Embryonic facial prominence (tissue), 1 donor: ENCODE results near the gene AP4M1.
A peak's percentile ranks its signal among the peaks of the same experiment; 100 is the strongest.
"Not testable (repeated sequence)": the region's sequence is repeated elsewhere in the genome, so short reads cannot be mapped to it uniquely, and the experiment has no call there.

Experiments used
- DNase-seq: peaks from one replicate; pipeline ENCODE4 v3.0.0-alpha.2; 2016; ENCODE audit errors: extremely low spot score

AP4M1 gene

DNA sequence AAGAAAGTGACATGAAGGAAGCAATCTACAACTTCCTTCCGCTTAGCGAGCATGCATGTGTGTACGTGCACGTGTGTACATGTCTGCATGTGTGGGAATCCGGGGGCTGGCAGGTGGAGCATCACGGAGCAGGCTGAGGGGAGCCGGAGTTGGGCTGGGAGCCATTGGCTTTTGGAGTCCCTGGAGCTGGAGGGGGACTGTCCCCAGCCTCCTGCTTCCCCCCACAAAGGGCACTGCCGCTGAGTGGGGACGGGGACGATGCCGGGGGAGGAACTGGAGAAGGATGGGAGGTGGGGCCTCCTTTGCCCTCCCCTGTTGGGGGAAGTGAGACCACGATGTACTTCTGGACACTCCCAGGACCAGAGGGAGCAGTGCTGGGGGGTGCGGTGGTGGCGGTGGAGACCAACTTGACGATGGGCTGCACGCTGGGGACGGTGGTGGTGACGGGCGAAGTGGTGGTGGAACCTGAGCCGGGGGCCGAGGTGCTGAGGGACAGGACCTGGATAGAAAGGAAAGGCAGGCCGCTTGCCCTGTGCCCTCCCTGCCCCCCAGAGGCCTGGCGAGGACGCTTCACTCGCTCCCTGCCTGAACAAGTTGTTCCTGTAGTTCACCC lies 5.8 kb downstream of the AP4M1 start:
- no peak for DNase-seq

DNA sequence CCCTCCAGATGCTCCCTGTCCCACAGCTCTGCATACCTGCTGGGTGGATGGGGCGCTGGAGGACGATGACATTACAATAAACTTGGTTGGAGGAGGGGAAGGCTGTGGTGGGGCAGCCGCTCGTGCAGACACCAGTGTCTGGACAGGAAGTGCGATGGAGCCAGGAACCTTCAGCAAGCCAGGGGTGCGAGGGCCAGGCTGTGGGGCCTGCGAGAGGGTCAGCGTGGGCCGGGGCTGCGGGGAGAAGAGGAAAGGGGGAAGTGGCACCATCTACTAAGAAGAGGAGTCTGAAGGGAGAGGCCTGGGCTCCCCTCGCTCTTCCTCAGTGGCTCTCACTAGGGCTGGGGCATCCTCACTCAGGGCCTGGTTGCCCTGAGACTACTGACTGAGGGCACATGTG lies 6.4 kb downstream of the AP4M1 start:
- DNase-seq = no peak

DNA sequence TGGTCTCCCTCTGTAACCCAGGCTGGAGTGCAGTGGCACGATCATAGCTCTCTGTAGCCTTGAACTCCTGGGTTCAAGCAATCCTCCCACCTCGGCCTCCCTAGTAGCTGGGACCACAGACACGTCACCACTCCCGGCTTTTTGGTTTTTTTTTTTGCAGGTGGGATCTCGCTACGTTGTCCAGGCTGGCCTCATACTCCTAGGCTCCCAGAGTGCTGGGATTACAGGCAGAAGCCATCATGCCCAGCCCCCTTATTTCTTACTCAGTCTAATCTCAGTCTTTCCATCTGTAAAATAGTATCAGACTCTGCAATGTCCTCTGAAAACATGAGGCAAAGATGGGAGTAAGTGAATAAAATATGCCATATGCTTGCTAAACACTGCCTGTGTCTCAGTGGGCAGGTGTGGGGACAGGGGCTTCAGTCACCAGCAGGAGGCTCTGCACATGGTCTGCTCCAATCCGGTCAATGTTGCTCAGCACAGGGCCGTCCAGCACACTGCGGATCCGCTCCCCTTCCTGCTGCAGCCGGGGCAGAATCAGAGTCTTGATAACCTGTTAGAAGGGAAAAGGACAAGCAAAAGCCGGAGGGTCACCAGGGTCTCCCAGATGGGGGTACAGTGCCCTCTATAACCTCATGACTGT lies 8.2 kb downstream of the AP4M1 start:
- DNase-seq = no peak

DNA sequence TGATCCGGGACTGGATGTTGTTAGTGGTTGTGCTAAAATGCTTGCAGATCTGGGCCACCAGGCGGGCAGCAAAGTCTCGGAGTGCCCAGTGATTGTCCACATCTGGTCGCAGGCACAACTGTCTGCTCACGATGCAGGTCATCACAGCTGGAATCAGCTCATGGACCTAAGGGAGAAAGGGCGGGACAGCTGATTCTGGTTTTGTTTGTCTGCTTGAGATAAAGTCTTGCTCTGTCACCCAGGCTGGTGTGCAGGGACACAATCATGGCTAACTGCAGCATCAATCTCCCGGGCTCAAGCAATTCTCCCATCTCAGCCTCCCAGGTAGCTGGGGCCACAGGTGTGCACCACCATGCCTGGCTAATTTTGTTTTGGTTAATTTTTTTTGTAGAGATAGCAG lies 9.7 kb downstream of the AP4M1 start:
- no peak for DNase-seq

DNA sequence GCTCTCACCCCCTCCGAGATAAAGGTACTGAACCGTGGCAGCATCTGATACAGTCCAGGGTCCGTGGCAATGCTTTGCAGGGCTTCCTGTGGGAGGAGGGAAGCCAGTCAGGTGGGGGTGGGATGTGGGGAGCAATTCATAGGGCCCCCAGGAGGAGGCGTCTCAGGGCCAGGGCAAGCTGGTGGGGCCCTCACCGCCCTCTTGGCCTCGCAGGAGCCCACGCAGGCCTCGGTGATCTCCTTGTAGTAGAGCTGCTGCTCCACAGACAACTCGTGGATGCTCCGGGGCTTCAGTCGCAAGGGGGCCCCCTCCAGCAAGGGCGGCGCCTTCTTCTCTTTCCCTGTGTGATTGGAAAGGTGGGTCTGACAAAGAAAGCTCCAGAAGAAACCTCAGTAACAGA lies 10.5 kb downstream of the AP4M1 start:
- no peak for DNase-seq

DNA sequence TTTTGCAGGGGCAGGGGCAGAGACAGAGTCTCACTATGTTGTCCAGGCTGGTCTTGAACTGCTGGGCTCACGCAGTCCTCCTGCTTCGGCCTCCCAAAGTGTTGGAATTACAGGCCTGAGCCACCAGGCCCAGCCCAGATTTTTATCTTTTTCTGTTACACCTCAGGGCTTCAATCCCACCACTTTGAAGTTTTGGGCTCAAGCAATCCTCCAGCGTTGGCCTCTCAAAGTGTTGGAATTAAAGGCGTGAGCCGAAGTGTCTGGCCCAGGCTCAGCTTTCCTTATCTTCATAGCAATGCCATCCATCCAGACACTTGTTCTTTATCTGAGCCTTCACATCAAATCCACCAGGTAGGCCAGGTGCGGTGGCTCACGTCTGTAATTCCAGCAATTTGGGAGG lies 13.6 kb downstream of the AP4M1 start:
- no peak for DNase-seq

DNA sequence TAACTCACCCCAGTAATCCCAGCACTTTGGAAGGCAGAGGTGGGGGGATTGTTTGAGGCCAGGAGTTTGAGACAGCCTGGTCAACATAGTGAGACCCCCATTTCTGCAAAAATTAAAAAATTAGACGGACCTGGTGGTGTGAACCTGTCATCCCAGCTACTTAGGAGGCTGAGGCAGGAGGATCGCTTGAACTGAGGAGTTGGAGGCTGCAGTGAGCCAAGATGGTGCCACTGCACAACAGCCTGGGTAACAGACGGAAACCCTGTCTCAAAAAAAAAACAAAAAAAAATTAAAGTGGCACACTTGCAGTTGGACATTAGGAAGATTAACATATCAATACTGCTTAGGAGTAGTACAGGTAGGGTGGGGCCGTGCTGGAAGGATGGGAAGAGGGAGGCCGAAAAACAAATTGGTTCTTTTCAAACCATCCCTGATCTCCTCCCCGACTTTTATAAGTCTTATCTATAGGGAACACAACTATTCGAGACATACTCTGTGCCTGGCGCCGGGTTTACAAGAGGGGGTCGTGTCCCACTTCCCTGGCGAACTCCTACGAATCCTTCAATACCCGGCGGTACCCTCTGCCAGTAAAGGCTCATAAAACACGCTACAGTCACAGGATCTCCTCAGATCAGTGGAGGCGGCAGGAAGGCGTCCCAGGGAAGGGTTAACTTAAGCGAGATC lies 17.1 kb downstream of the AP4M1 start:
- no peak for DNase-seq

DNA sequence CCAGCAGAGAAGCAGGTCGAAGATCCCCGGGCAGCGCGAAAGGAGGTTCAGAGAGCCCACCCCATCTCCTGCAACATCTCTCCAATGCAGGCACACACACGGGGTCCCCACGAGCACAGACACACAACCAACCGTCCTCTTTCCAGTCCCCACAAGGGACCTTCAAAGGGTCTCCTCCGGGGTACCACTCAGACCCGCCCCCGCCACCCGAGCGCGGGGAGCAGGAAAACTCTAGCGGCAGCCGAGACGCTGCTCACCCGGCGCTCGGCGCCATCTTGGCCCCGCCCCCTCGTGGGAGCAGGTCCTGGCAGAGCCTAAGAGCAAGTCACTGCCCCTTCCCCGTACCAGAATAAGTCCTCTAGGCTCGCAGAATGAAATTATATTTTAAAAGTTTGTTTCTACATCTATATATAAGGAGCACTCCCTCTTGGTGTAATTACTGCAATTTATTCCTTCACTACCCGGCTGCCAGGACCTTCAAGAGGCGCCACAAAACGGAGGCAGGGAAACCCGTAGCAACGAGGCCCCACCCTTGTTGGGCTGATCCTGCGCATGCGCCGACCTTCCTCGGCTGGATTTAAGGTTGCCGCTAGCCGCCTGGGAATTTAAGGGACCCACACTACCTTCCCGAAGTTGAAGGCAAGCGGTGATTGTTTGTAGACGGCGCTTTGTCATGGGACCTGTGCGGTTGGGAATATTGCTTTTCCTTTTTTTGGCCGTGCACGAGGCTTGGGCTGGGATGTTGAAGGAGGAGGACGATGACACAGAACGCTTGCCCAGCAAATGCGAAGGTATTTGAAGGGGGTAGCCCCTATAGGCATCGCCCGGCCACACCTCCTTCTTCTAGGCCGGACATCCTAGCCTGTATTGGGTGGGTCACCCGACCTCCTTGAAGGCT lies 17.9 kb downstream of the AP4M1 start, which contains the start of the genes CNPY4 and TAF6:
Gene CNPY4, plus strand, starts transcription at position 563 of the 898 bp plus-strand sequence. Its CDS starts 111 bp downstream, at position 674.
Gene TAF6, minus strand, starts transcription at position 287 of the 898 bp plus-strand sequence. CDS start 5,149 bp downstream, outside the sequence.
- DNase-seq = peak; percentile 93

DNA sequence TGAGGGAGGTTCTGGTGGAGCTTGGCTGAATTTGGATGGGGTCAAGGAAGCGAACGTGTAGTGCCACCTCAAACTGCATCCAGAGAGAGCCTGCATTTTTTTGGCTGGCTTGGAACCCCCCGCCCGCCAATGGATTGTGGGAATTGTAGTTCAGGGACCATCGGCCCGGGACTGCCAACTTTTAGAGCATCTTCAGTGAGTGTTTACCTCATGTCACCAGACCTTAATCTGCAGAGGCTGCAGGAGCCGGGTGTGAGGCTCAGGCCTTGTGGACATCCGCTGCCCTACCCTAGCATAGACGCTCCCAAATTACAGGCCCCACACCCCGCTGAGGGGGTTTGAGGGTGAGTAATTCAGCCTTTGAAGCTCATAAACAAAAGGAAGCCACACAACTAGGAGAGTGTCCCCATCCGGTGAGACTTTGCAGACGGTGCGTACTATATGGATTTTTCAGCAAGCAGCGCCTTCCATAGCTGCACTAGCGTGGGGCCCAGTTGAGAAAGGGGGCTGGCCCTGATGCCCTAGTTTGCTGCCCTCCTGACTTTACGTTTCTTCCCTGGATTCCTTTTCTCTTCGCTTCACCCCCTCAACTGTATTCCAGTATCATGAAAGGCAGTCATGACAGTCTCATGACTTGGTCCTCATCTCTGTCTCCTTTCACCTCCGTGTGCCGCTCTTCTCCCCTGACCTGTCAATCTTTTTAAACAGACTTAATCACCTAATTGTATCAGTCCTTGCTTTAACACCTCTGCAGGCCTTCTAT lies 18.7 kb downstream of the AP4M1 start:
- no peak for DNase-seq

DNA sequence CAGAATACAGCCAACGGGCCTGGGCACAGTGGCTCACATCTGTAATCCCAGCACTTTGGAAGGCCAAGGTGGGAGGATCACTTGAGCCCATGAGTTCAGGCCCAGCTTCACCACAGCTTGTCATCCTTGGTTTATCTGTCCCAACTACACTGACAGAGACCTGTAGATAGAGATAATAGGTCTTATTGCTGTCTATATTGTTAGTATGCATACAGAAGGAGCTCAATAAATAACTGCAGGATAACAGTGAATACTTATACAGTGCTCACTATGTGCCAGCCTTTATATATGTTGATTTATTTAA lies 19.2 kb downstream of the AP4M1 start:
- DNase-seq = no peak

DNA sequence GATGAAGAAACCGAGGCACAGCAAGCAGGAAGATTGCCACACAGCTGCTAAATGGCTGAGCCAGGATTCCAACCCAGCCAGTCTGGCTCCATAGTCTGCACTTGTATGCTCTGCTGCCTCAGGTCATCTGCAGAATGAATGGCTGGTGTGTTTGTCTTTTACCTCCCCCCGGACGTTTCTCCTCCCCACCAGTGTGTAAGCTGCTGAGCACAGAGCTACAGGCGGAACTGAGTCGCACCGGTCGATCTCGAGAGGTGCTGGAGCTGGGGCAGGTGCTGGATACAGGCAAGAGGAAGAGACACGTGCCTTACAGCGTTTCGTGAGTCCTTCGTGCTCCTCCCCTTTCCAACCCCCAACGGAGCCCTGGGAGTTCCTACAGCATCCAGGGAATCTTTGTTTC lies 20.6 kb downstream of the AP4M1 start:
- DNase-seq = no peak

DNA sequence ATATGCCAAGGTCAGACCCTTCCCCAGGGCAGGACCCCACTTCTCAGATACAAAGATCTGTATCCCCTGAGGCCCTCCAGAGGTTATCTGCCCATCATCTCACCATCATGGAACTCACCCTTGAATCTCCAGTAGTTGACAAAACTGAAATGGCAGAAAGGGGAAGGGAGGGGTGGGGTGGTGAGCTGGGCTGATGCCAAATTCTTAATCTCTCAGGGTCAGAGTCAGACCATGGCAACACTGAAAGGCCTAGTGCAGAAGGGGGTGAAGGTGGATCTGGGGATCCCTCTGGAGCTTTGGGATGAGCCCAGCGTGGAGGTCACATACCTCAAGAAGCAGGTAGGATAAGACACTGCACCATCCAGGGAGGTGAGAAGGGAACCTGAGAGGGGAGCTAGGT lies 21.1 kb downstream of the AP4M1 start:
- DNase-seq = no peak

DNA sequence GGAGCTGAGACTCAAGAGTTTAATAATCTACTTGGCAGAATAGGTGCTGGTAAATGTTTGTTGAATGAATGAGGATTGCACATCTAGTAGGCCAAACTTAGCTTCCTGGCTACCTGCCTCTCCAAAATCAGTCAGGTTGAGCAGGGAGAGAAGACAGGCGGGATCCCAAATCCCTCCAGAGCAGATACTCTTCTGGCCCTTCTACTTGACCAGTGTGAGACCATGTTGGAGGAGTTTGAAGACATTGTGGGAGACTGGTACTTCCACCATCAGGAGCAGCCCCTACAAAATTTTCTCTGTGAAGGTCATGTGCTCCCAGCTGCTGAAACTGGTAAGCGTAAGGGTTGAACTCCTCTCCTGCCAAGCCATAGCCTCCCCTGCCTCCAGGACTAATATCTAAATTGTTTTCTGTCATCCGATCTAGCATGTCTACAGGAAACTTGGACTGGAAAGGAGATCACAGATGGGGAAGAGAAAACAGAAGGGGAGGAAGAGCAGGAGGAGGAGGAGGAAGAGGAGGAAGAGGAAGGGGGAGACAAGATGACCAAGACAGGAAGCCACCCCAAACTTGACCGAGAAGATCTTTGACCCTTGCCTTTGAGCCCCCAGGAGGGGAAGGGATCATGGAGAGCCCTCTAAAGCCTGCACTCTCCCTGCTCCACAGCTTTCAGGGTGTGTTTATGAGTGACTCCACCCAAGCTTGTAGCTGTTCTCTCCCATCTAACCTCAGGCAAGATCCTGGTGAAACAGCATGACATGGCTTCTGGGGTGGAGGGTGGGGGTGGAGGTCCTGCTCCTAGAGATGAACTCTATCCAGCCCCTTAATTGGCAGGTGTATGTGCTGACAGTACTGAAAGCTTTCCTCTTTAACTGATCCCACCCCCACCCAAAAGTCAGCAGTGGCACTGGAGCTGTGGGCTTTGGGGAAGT lies 23.1 kb downstream of the AP4M1 start:
- DNase-seq = no peak

DNA sequence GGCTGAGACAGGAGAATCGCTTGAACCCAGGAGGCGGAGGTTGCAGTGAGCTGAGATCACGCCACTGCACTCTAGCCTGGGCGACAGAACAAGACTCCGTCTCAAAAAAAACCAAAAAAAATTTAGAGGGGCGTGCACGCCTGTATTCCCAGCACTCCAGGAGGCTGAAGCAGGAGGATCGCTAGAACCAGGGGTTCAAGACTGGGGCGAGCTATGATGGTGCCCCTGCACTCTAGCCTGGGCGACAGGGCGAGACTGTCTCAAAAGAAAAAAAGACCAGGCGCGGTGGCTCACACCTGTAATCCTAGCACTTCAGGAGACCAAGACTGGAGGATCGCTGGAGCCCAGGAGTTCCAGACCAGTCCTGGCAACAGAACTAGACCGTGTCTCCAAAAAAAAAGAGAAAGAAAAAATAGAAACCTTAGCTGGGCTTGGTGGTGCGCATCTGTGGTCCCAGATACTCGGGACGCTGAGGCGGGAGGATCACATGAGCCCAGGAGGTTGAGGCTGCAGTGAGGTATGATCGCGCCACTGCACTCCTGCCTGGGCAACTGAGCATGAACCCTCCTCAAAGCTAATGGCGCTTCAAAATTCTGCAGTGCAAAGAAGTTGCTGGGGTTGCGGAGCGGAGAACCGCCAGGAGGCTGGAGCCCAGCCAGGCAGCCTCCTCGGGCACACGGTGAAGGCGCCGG lies 24.9 kb downstream of the AP4M1 start:
- no peak for DNase-seq

DNA sequence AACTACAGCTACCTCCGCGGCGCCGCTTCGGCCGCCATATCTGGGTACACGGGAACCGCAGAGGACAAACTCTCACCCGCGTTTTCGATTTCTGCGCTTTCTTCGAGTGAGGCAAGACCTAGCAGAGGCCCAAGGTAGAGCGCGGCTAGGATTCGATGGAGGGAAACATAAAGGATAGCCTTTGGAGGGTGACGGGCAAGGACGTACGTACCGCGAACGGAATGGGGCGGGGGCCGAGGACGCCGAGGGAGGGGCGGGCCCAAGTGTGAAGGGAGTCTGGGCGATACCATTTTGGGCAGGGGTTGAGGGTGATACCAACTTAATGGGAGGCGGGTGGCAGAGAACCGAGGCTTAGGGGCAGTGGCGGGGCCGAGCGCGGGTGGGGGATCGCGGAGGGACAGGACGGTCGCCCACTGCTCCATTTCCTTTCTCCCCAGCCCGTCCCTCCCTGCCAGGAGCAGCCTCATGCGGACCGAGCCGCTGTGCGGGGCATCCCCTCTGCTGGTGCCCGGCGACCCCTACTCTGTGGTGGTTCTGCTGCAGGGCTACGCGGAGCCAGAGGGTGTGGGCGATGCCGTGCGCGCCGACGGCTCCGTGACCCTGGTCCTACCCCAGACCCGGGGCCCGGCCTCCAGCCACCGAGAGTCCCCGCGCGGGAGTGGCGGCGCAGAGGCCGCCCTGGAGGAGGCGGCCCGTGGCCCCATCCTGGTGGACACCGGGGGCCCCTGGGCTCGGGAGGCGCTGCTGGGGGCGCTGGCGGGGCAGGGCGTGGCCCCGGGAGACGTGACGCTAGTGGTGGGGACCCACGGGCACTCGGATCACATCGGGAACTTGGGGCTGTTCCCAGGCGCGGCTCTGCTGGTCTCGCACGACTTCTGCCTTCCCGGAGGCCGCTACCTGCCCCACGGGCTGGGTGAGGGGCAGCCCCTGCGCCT lies 25.8 kb downstream of the AP4M1 start, which contains the start of gene MBLAC1:
Gene MBLAC1, plus strand, starts transcription at position 37 of the 935 bp plus-strand sequence. Its CDS starts 429 bp downstream, at position 466.
- peak; percentile 84 for DNase-seq

DNA sequence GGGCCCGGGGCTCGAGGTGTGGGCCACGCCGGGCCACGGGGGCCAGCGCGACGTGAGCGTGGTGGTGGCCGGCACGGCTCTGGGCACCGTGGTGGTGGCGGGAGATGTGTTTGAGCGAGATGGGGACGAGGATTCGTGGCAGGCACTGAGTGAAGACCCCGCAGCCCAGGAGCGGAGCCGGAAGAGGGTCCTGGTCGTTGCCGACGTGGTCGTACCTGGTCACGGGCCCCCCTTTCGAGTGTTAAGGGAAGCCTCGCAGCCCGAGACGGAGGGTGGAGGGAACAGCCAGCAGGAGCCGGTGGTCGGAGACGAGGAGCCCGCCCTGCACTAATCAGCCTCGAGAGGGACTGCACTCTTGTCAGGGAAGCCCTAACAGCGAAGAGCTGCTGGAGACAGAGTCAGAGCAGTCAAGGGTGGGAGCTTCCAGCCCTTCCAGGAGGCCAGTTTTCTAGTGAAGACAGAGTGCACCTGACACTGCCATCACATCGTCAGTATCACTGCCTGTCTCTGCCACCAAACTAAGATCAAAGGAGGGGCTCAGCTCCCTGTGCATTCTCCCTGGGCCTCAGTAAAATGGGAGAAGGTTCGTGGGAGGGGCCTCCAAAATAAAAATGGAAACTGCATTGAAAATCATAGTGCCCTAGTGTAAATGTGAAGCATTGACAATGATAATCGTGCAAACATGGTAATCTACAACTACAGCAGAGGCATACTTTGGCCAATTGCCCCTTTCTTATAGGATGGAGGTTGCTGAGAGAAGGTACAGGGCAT lies 26.6 kb downstream of the AP4M1 start:
- no peak for DNase-seq

DNA sequence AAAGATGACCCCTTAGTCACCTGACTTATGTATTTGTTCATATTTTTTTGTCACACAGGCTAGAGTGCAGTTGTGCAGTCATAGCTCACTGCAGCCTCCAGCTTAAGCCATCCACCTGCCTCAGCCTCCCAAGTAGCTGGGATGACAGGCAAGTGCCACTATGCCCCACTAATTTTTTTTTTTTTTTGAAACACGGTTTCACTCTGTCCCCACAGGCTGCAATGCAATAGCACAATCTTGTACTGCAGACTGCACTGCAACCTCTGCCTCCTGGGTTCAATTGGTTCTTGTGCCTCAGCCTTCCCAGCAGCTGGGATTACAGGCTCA lies 27.2 kb downstream of the AP4M1 start:
- DNase-seq = no peak

DNA sequence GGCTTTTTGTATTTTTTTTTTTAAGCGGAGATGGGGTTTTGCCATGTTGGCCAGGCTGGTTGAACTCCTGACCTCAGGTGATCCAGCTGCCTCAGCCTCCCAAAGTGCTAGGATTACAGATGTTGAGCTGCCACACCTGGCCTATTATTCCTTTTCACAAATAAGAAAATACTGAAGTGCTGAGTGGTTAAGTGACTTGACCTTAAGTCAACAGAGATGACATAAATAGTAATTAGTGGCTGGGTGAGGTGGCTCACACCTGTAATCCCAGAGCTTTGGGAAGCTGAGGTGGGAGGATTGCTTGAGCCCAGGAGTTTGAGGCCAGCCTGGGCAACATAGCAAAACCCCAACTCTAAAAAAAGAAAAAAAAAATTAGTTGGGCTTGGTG lies 28.8 kb downstream of the AP4M1 start:
- not testable (repeated sequence) for DNase-seq
